GM12892 (cell line): ENCODE results near the gene SLC52A3.

Experiments used
- POLR2A ChIP-seq: IDR thresholded peaks from 2 replicates; pipeline ENCODE4 v1.6.1; 2011; ENCODE audit warnings: low read depth, low read length, control low read depth
- POLR2AphosphoS5 ChIP-seq: IDR thresholded peaks from 2 replicates; pipeline ENCODE4 v1.6.1; 2011; ENCODE audit warnings: low read depth, low read length, control low read depth

- no peak for TF ChIP-seq POLR2A
- TF ChIP-seq POLR2AphosphoS5 = no peak
Observed at GRCh38 chr20:770691-771090, 2.4 kb upstream of the SLC52A3 start.
